Measurements from ENCODE around the gene BRIP1.
"Not testable (repeated sequence)": the region's sequence is repeated elsewhere in the genome, so short reads cannot be mapped to it uniquely, and the experiment has no call there.

Gene BRIP1

GRCh38 chr17:61728297-61728836 lies 135.0 kb downstream of the BRIP1 start:
- no peak for DNase-seq (ENCODE audit: low read depth)

GRCh38 chr17:61727798-61728197 lies 135.5 kb downstream of the BRIP1 start:
- not testable (repeated sequence) for DNase-seq (ENCODE audit: low read depth)

GRCh38 chr17:61726977-61727376 lies 136.4 kb downstream of the BRIP1 start:
- DNase-seq (ENCODE audit: low read depth) = no peak

GRCh38 chr17:61724777-61725176 lies 138.6 kb downstream of the BRIP1 start:
- no peak for DNase-seq (ENCODE audit: low read depth)

- no peak for DNase-seq (ENCODE audit: low read depth)
Measured at GRCh38 chr17:61723914-61724313, 139.4 kb downstream of the BRIP1 start.

GRCh38 chr17:61723183-61723582 lies 140.1 kb downstream of the BRIP1 start:
- no peak for DNase-seq (ENCODE audit: low read depth)

GRCh38 chr17:61722398-61722797 lies 140.9 kb downstream of the BRIP1 start:
- DNase-seq (ENCODE audit: low read depth) = no peak

- no peak for DNase-seq (ENCODE audit: low read depth)
Measured at GRCh38 chr17:61720016-61720795, 143.1 kb downstream of the BRIP1 start.

- not testable (repeated sequence) for DNase-seq (ENCODE audit: low read depth)
Measured at GRCh38 chr17:61719220-61719619, 144.1 kb downstream of the BRIP1 start.

GRCh38 chr17:61718022-61718421 lies 145.3 kb downstream of the BRIP1 start:
- no peak for DNase-seq (ENCODE audit: low read depth)

- DNase-seq (ENCODE audit: low read depth) = no peak
Measured at GRCh38 chr17:61717352-61717751, 146.0 kb downstream of the BRIP1 start.

GRCh38 chr17:61716225-61716829 lies 147.0 kb downstream of the BRIP1 start:
- no peak for DNase-seq (ENCODE audit: low read depth)

GRCh38 chr17:61715348-61715747 lies 148.0 kb downstream of the BRIP1 start:
- no peak for DNase-seq (ENCODE audit: low read depth)

- DNase-seq (ENCODE audit: low read depth) = no peak
Measured at GRCh38 chr17:61714300-61714699, 149.0 kb downstream of the BRIP1 start.

- no peak for DNase-seq (ENCODE audit: low read depth)
Measured at GRCh38 chr17:61713035-61713434, 150.3 kb downstream of the BRIP1 start.

GRCh38 chr17:61710546-61710945 lies 152.8 kb downstream of the BRIP1 start:
- DNase-seq (ENCODE audit: low read depth) = no peak

- no peak for DNase-seq (ENCODE audit: low read depth)
Measured at GRCh38 chr17:61709567-61709966, 153.8 kb downstream of the BRIP1 start.

- DNase-seq (ENCODE audit: low read depth) = no peak
Measured at GRCh38 chr17:61704935-61705449, 158.3 kb downstream of the BRIP1 start.

- DNase-seq (ENCODE audit: low read depth) = no peak
Measured at GRCh38 chr17:61702450-61702849, 160.9 kb downstream of the BRIP1 start.

- no peak for DNase-seq (ENCODE audit: low read depth)
Measured at GRCh38 chr17:61701978-61702377, 161.3 kb downstream of the BRIP1 start.

GRCh38 chr17:61701334-61701733 lies 162.0 kb downstream of the BRIP1 start:
- no peak for DNase-seq (ENCODE audit: low read depth)

- DNase-seq (ENCODE audit: low read depth) = no peak
Measured at GRCh38 chr17:61700252-61700651, 163.1 kb downstream of the BRIP1 start.

- no peak for DNase-seq (ENCODE audit: low read depth)
Measured at GRCh38 chr17:61699694-61700093, 163.6 kb downstream of the BRIP1 start.

All from T-helper 22 cell (primary cell).